ENCODE data around the gene LOXL3. TPM values are rescaled to one million over a fixed set of nuclear protein-coding genes. Genes with fewer than 3 reads are reported as not detected.
"Not testable (repeated sequence)": the region's sequence is repeated elsewhere in the genome, so short reads cannot be mapped to it uniquely, and the experiment has no call there.

Gene LOXL3
- total and polyA plus RNA-seq, 2 of the 8 experiments (the other 6 are each of a cell fraction or from before 2014, with no cell fraction given) = 22.4 to 27.2 TPM

DNA sequence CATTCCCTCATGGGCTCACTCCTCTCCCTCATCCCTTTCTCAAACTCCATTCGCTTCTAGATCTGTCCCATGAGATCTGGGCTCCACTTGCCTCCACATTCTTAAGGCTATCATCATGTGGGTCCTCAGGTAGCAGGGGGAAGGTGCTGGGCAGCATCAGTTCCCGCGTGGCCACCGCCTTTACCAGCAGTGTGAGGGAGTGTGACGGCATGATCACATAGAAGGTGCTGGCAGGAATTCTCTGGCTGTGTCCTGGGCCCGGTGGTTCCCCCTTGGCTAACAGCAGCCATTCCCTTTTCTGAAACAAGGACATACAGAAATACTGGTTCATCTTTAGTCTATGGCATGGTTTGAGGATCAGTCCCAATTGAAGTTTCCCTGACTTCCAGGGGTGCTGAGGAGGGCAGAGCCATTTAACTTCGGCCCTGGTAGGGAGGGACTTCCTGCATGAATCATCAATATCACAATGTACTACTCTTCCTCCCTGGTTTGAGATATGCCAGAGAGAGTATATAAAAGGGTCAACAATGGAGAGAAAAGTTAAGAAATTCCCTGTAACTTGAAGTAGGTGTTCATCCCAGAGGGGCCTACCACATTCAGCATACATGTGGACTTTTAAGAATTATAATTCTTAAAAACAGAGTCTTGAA, 8.5 kb upstream of the LOXL3 start (continued):
- no peak for TF ChIP-seq BCL11A (IDR thresholded peaks at IDR 0.05; ENCODE audit: low read depth in 2 of 2, low read length in 2 of 2)
- no peak for TF ChIP-seq POU5F1 (IDR thresholded peaks at IDR 0.05; ENCODE audit: low read depth, low read length)
- no peak for TF ChIP-seq RFX5 (IDR thresholded peaks at IDR 0.05; ENCODE audit: borderline replicate concordance, low read depth, low read length)

DNA sequence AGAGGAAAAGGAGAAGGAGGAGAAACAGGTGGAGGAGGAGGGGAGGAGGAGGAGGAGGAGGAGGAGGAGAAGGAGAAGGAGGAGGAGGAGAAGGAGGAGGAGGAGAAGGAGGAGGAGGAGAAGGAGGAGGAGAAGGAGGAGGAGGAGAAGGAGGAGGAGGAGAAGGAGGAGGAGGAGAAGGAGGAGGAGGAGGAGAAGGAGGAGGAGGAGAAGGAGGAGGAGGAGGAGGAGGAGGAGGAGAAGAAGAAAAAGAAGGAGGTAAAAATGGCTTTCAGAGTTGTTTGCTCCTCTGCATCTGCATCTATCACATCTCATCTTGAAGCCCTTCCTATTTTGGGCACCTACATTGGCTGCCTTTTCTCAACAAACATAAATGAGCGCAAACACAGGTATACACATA, 7.3 kb upstream of the LOXL3 start:
- H3K56ac ChIP-seq (replicated peaks; ENCODE audit: insufficient read length, low read depth, low read length); H3K4ac ChIP-seq (replicated peaks; ENCODE audit: insufficient read length, low read depth, low read length); H3K79me2 ChIP-seq (ENCODE audit: control insufficient read depth in 1 of 2, insufficient read depth in 2 of 2, low read length in 2 of 2); H3K14ac ChIP-seq (ENCODE audit: insufficient read length); H2BK5ac ChIP-seq (ENCODE audit: low read depth, low read length); H3K23me2 ChIP-seq (ENCODE audit: low read depth, low read length); H3K23ac ChIP-seq (ENCODE audit: insufficient read length); H2AK5ac ChIP-seq (ENCODE audit: low read depth, low read length); H2BK20ac ChIP-seq (ENCODE audit: low read length); H3K4me1 ChIP-seq (replicated peaks in 1 of 4; ENCODE audit: control insufficient read depth in 3 of 4, insufficient read depth in 4 of 4, low read length in 3 of 4); H3K18ac ChIP-seq (ENCODE audit: extremely low read depth, low read length); H4K20me1 ChIP-seq (replicated peaks in 1 of 2; ENCODE audit: control insufficient read depth in 1 of 2, insufficient read depth in 2 of 2, low read length in 2 of 2); H2AFZ ChIP-seq (ENCODE audit: low read length); H3K4me3 ChIP-seq (ENCODE audit: extremely low read depth in 1 of 4, insufficient read depth in 2 of 4, low read depth in 3 of 4, low read length in 4 of 4); H4K5ac ChIP-seq (ENCODE audit: insufficient read length, low read depth, low read length); H2BK12ac ChIP-seq (ENCODE audit: low read depth, low read length); H2BK15ac ChIP-seq (ENCODE audit: low read length); DNase-seq (ENCODE audit: low read depth in 1 of 2, low spot score in 2 of 2); H4K8ac ChIP-seq (ENCODE audit: extremely low read depth, insufficient read depth, low read length); H3K9me3 ChIP-seq (ENCODE audit: insufficient read depth in 2 of 2, low read depth in 1 of 2, low read length in 1 of 2); H3K4me2 ChIP-seq (ENCODE audit: insufficient read depth in 1 of 2, low read depth in 2 of 2, low read length in 2 of 2); H3K36me3 ChIP-seq (ENCODE audit: control insufficient read depth in 2 of 4, insufficient read depth in 4 of 4, low read length in 3 of 4); H4K91ac ChIP-seq (replicated peaks; ENCODE audit: insufficient read length, low read length); H3K79me1 ChIP-seq (ENCODE audit: low read depth, low read length); H3K9ac ChIP-seq (replicated peaks in 1 of 4; ENCODE audit: extremely low read depth in 1 of 4, low read depth in 3 of 4, low read length in 3 of 4); H3K27ac ChIP-seq (ENCODE audit: low read depth, low read length); FAIRE-seq; H2BK120ac ChIP-seq (replicated peaks; ENCODE audit: low read depth, low read length): not testable (repeated sequence)
- POLR2A ChIA-PET (ENCODE audit: partially characterized antibody) = interaction anchor here (1.5 kb wide), 1 partner anchor 17 kb away, joined by 3 read pairs; no protein-coding TSS in a partner anchor
- CTCF ChIA-PET (ENCODE audit: partially characterized antibody) = interaction anchor here (0.6 to 7.5 kb wide), 4 partner anchors 11 to 732 kb away, joined by 3 to 56 read pairs (median 22); partner anchors contain the start of gene STAMBP
- H3K27me3 ChIP-seq (replicated peaks in 1 of 4; ENCODE audit: control insufficient read depth in 3 of 4, extremely low read depth in 1 of 4, insufficient read depth in 3 of 4, low read length in 3 of 4) = peaks cover 0 to 17% (median 11%) of the 10 kb centered on the region in 4 experiments; a peak in 6 of 7 replicates
- WGBS, 2 experiments (ENCODE audit: extremely low coverage in 1 of 2, insufficient coverage in 1 of 2, insufficient read length in 1 of 2, insufficient replicate concordance in 2 of 2, low coverage in 1 of 2, low lambda C conversion rate in 2 of 2, missing lambda C conversion rate in 1 of 2) = 91% methylated on average over 1 of the region's 1 CpG; no CpG with 5 or more reads in 1 of the 2 experiments
